Measurements from ENCODE around the gene ZXDC. TPM values are rescaled to one million over a fixed set of nuclear protein-coding genes. Genes with fewer than 3 reads are reported as not detected.
A peak's percentile ranks its signal among the peaks of the same experiment; 100 is the strongest.

ZXDC gene
- total and polyA plus RNA-seq, 8 donors = 30.1 to 40.8 (median 35.5) TPM

DNA sequence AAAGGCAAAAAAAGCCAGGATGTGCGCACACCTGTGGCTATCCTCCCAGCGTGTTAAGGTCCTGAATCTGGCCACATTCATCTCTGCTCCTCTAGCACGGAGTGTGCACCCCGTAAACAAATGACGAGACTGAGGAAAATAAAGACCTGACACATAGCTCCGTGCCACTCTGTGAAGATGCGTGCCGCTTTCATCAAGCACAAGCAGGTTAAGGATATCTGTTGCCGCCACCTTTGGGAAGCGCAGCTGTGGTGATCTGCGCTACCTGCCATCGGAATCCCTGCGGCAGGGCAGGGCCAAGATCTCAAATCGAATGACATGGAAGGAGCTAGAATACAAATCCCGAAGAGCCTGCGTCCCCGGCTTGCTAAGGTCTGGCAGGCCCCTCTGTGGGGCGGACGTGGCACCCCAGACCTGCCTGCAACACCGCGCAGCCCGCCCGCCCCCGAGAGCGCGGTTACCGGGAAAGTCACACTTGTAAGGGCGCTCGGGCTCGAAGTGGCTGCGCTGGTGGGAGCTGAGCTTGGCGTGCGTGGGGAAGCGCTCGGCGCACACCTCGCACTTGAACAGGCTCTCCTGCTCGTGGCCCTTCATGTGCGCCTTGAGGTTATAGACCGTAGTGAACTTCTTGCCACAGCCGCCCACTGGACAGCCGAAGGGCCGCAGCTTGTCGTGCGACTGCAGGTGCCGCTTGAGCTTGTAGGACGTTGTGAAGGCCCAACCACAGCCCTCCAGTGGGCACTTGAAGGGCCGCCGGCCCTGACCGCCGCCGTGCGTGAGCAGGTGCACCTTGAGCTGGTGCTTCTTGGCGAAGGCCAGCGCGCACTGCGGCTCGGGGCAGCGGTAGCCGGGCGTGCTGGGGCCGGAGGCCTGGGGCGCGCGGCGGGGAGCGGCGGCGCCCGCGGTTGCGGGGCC is 936 bp downstream of the ZXDC start:
- Histone ChIP-seq H3K36me3 (peaks cover 0 to 19% of the 10 kb centered on the region in 2 donors), H3K27ac (peak overlapping the region; percentile 83 to 95), H3K4me1 (peaks cover 34 to 56% of the 10 kb centered on the region in 2 donors), H3K4me3 (peak overlapping the region; percentile 47 to 65), H3K9me3 (no peaks in the 10 kb centered on the region), H3K27me3 (no peaks in the 10 kb centered on the region)
- intact Hi-C loops (cut with DNase I) = no loop called here
- DNase-seq (peak; percentile 19 to 88 (median 51)), ATAC-seq (peak; percentile 1)
- TF ChIP-seq, protein P1, sequence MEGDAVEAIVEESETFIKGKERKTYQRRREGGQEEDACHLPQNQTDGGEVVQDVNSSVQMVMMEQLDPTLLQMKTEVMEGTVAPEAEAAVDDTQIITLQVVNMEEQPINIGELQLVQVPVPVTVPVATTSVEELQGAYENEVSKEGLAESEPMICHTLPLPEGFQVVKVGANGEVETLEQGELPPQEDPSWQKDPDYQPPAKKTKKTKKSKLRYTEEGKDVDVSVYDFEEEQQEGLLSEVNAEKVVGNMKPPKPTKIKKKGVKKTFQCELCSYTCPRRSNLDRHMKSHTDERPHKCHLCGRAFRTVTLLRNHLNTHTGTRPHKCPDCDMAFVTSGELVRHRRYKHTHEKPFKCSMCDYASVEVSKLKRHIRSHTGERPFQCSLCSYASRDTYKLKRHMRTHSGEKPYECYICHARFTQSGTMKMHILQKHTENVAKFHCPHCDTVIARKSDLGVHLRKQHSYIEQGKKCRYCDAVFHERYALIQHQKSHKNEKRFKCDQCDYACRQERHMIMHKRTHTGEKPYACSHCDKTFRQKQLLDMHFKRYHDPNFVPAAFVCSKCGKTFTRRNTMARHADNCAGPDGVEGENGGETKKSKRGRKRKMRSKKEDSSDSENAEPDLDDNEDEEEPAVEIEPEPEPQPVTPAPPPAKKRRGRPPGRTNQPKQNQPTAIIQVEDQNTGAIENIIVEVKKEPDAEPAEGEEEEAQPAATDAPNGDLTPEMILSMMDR (IDR thresholded peaks at IDR 0.05) = no peak

DNA sequence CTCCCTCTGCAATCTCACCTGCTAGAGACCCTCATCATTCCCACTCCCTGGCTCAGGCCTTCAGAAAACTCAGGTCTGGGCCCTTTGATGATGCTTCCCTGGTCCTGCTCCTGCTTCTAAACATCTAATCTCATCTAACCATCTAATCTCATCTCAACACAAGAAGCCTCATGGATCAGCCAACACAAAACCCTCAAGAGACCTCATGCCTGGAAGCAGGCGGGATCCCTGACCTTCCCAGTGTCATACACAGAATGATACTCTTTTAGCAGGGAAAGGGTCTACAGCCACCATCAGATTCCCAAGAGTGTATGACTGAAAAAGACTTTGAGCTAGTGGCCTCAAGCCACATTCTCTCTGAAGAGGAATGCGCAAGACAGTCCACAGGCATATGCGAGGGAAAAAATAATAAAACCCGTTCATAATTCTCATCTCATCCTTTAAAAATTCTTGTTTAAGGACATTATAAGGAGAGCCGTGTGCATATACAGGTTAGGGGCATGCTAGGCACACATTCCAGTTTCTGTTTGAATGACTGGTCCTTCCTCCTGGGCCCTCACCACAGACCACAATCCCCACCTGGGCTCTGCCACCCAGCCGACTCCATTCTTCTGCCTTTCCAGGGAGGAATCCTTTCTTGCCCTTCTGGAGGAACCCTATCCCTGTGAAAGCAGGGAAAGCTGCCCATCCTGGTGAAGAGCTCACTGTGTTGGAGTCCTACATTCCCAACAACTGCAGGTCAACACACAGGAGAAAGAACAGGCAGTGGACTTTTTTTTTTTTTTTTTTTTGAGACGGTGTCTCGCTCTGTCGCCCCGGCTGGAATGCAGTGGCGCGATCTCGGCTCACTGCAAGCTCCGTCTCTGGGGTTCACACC is 2.2 kb downstream of the ZXDC start:
- DNase-seq = no peak
- no peaks in the 10 kb centered on the region for H3K27me3 ChIP-seq
- peak overlapping the region; percentile 72 to 76 for H3K27ac ChIP-seq
- no peaks in the 10 kb centered on the region for H3K9me3 ChIP-seq
- H3K4me1 ChIP-seq = peaks cover 35 to 66% of the 10 kb centered on the region in 2 donors
- H3K36me3 ChIP-seq = peaks cover 0 to 31% of the 10 kb centered on the region in 2 donors
- intact Hi-C loops (cut with DNase I) = no loop called here
- TF ChIP-seq, protein P1 (IDR thresholded peaks at IDR 0.05) = no peak
- peak overlapping the region in 1 of 2 donors; percentile 65 for H3K4me3 ChIP-seq
- no peak for ATAC-seq

DNA sequence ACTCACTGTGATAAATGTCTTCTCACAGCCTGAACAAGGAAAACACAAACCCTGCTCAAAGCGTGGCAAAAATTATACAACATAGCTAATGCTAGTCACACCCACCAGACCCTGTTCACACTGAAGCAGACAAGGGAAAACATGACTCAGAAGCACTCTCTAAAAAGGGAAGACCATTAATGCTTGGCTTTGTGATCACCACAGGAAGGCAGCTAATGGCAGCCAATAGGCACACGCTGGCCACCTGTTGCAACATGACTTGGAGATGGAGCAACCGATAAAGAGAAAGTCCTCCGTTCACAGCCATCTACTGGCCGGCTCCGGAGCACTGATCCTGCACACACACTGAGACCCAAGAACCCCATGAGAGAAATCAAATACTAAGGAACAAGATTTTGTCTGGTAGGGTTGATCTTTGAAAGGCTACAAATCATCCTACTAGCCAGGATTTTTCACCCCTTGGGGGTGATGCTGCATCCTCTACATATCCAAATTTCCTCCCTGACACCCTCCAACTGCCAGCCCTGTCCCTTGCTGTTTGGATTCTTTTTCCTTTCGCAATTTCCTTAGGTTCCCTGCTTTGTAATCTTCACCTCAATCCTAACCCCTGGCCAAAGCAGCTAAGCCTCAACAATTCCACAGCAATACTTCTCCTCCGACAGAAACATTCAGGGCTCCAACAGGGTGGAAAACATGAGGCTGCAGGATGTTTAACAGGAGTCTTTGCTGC is 3.2 kb downstream of the ZXDC start:
- Histone ChIP-seq H3K4me1 (peaks cover 35 to 77% of the 10 kb centered on the region in 2 donors), H3K9me3 (no peaks in the 10 kb centered on the region), H3K4me3 (peak overlapping the region in 1 of 2 donors; percentile 65), H3K36me3 (peaks cover 0 to 42% of the 10 kb centered on the region in 2 donors), H3K27ac (peak overlapping the region; percentile 72 to 76), H3K27me3 (no peaks in the 10 kb centered on the region)
- DNase-seq (peak in 3 of 4 donors; percentile 32 to 92 (median 85)), ATAC-seq (peak; percentile 47)
- intact Hi-C loops (cut with DNase I) = no loop called here
- TF ChIP-seq, protein P1 (IDR thresholded peaks at IDR 0.05) = no peak

DNA sequence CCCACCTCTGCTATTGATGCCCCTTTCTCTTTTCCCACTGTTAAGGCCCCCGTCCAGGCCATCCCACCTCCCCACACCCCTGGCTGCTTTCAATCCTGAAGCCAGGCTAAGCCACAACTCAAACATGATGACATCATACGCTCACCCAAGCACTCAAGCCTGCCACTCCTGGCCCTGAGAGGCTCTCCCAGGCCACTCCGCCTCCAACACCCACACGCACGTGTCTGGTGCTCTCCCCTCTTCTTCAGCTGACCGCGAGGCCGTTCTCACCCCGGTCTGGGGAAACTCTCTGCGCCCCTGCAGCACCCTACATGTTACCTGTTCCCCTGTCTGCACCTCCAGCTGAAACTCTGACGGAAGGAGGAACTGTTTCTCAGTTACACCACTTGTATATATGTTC is 6.2 kb downstream of the ZXDC start:
- peak; percentile 57 for ATAC-seq
- Histone ChIP-seq H3K4me3 (no peak overlapping the region), H3K27ac (no peak overlapping the region), H3K36me3 (peaks cover 0 to 72% of the 10 kb centered on the region in 2 donors), H3K4me1 (peaks cover 40 to 96% of the 10 kb centered on the region in 2 donors), H3K27me3 (no peaks in the 10 kb centered on the region), H3K9me3 (no peaks in the 10 kb centered on the region)
- peak in 3 of 4 donors; percentile 30 to 81 (median 74) for DNase-seq
- intact Hi-C loops (cut with DNase I) = no loop called here
- TF ChIP-seq, protein P1 (IDR thresholded peaks at IDR 0.05) = no peak
